CD4-positive, alpha-beta T cell (primary cell): ENCODE results near the gene ANKRD44. TPM values are rescaled to one million over a fixed set of nuclear protein-coding genes. Genes with fewer than 3 reads are reported as not detected.
A peak's percentile ranks its signal among the peaks of the same experiment; 100 is the strongest.

ENCODE experiments used
- ATAC-seq: fragments of 200-7000 bp; cut with Tn5 transposase; one replicate; pipeline ENCODE4 v1.10.0; 2022; ENCODE audit warnings: mild to moderate bottlenecking; ENCODE audit not compliant: poor library complexity
- CTCF ChIA-PET: fragments of 350-600 bp; sonication (Branson Sonifier 250); formaldehyde crosslinking; loops from one replicate; lab custom pipeline; 2021; ENCODE audit warnings: antibody characterized with exemption, inconsistent platforms; lab: Charles Lee
- POLR2A ChIA-PET: fragments of 350-600 bp; sonication (Branson Sonifier 250); formaldehyde crosslinking; loops from one replicate; lab custom pipeline; 2021; ENCODE audit warnings: antibody characterized with exemption, inconsistent platforms; lab: Charles Lee
- DNase-seq, 14 experiments: peaks; one replicate each; pipeline ENCODE4 v3.0.0-alpha.2; 2013 to 2020; ENCODE audit warnings: mixed read lengths in 2 of 14
- H3K27ac ChIP-seq, 2 donors: one replicate each; pipeline versions ENCODE4 v1.5.1 to v1.7.0; 2013; ENCODE audit warnings: low read length in 2 of 2, low read depth in 1 of 2, mild to moderate bottlenecking in 1 of 2
- H3K27me3 ChIP-seq, 2 experiments: 1 replicate in 1 of 2; 2 replicates in 1 of 2; pipeline versions ENCODE4 v1.6.1 to v1.7.0; 2013; ENCODE audit warnings: low read length in 2 of 2, control low read depth in 1 of 2, mild to moderate bottlenecking in 1 of 2, moderate library complexity in 1 of 2; ENCODE audit not compliant: insufficient read depth in 2 of 2, control insufficient read depth in 1 of 2
- H3K36me3 ChIP-seq: one replicate; pipeline ENCODE4 v1.6.1; 2013; ENCODE audit warnings: low read length, control low read depth; ENCODE audit not compliant: insufficient read depth
- H3K4me1 ChIP-seq: one replicate; pipeline ENCODE4 v1.6.1; 2013; ENCODE audit warnings: low read length, control low read depth; ENCODE audit not compliant: insufficient read depth
- H3K4me3 ChIP-seq: one replicate; pipeline ENCODE4 v1.5.1; 2013; ENCODE audit warnings: mild to moderate bottlenecking, low read length, moderate library complexity
- H3K9me3 ChIP-seq, 2 experiments: 1 replicate in 1 of 2; 2 replicates in 1 of 2; pipeline versions ENCODE4 v1.6.1 to v1.7.0; 2013; ENCODE audit warnings: low read length in 2 of 2, mild to moderate bottlenecking in 2 of 2, control low read depth in 1 of 2, moderate library complexity in 1 of 2; ENCODE audit not compliant: control insufficient read depth in 1 of 2, insufficient read depth in 1 of 2
- H3K27ac Mint-ChIP-seq: one replicate; pipeline ENCODE4 v1.8.0; 2020; ENCODE audit warnings: mixed read lengths
- H3K27me3 Mint-ChIP-seq: one replicate; pipeline ENCODE4 v1.8.0; 2021; ENCODE audit warnings: mixed read lengths
- H3K36me3 Mint-ChIP-seq: one replicate; pipeline ENCODE4 v1.8.0; 2021; ENCODE audit warnings: low read depth, mixed read lengths
- H3K4me1 Mint-ChIP-seq: one replicate; pipeline ENCODE4 v1.8.0; 2021; ENCODE audit warnings: low read depth, mixed read lengths
- H3K4me3 Mint-ChIP-seq: one replicate; pipeline ENCODE4 v1.8.0; 2020; ENCODE audit warnings: mild to moderate bottlenecking, mixed read lengths
- H3K9me3 Mint-ChIP-seq: one replicate; pipeline ENCODE4 v1.8.0; 2020; ENCODE audit warnings: mixed read lengths
- intact Hi-C, 2 experiments: fragments of 100-400 bp; cut with DNase I in 1 of 2; cut with micrococcal nuclease in 1 of 2; formaldehyde crosslinking; loops; one replicate each; pipeline versions ENCODE4 v1.15.1 to v1.9.0; 2023 to 2025; cut with DNase I, micrococcal nuclease
- total RNA-seq, 174 experiments: library from RNA in 2 of 174; stranded (reverse) in 2 of 174; gene quantifications; one replicate each; pipeline ENCODE4 v1.2.3 and lab custom pipeline; 2021 to 2026
- TF ChIP-seq, protein P1 (sequence below): fragments of 200-600 bp; IDR thresholded peaks from one replicate; pipeline ENCODE4 v1.8.0; 2022; ENCODE audit warnings: antibody characterized with exemption, mild to moderate bottlenecking

The ANKRD44 gene
- total RNA-seq, 2 experiments from 2014 or later: 170 to 186 TPM

DNA sequence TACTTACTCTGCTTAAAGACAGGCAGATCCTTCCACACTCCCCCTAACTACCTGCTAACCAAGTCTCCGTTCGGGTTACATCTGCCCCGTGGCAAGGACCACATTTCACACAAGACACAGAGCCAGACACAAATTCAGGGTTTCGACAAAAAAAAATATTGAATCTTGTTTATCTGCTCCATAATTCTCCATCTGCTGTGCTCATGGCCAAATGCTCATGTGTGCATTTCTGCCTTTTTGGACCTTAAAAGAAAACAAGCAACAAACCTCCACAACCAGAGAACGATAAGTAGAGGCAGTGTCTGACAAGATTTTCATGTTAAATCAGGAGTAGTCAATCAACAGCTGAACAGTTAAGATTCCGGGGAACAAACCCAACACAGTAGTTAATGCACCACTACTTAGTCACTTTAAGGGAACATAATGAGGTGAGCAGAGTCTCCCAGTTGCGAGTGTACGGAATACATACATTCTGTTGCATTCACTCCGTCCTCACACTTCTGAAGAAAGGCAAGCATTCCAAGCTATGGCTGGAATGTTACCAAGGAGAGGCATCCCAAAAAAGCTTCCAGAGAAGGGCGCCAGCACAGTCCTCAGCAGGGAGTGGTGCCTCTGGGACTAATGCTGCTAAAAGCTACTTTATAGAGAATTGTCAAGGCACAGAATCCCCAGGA is 121.0 kb downstream of the ANKRD44 start:
- H3K27ac Mint-ChIP-seq: peak overlapping the region; percentile 40
- DNase-seq (no peak), ATAC-seq (no peak)
- H3K9me3 Mint-ChIP-seq: no peaks in the 10 kb centered on the region
- Histone ChIP-seq H3K36me3 (peaks cover 26% of the 10 kb centered on the region), H3K4me1 (peaks cover 42% of the 10 kb centered on the region), H3K27me3 (no peaks in the 10 kb centered on the region), H3K27ac (no peak overlapping the region), H3K4me3 (no peak overlapping the region), H3K9me3 (no peaks in the 10 kb centered on the region)
- no peak overlapping the region for H3K4me3 Mint-ChIP-seq
- ChIA-PET POLR2A (interaction anchor here (0.9 to 3.7 kb wide), 6 partner anchors 10 to 120 kb away, joined by 3 to 73 read pairs (median 4); partner anchors contain the start of gene ANKRD44), CTCF (interaction anchor here (1.5 to 4.1 kb wide), 6 partner anchors 9 to 189 kb away, joined by 3 to 69 read pairs (median 14); partner anchors contain the start of gene ANKRD44)
- peaks cover 42% of the 10 kb centered on the region for H3K36me3 Mint-ChIP-seq
- peaks cover 81% of the 10 kb centered on the region for H3K4me1 Mint-ChIP-seq
- TF ChIP-seq, protein P1, sequence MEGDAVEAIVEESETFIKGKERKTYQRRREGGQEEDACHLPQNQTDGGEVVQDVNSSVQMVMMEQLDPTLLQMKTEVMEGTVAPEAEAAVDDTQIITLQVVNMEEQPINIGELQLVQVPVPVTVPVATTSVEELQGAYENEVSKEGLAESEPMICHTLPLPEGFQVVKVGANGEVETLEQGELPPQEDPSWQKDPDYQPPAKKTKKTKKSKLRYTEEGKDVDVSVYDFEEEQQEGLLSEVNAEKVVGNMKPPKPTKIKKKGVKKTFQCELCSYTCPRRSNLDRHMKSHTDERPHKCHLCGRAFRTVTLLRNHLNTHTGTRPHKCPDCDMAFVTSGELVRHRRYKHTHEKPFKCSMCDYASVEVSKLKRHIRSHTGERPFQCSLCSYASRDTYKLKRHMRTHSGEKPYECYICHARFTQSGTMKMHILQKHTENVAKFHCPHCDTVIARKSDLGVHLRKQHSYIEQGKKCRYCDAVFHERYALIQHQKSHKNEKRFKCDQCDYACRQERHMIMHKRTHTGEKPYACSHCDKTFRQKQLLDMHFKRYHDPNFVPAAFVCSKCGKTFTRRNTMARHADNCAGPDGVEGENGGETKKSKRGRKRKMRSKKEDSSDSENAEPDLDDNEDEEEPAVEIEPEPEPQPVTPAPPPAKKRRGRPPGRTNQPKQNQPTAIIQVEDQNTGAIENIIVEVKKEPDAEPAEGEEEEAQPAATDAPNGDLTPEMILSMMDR: no peak
- H3K27me3 Mint-ChIP-seq: no peaks in the 10 kb centered on the region
- intact Hi-C loops: loop anchor here (2.0 to 10.0 kb wide), 5 partner anchors 77 to 1015 kb away; partner anchors contain the start of gene STK17B (in 1 of the 2)

- no peak for DNase-seq
- no peaks in the 10 kb centered on the region for H3K9me3 Mint-ChIP-seq
- ChIA-PET POLR2A (no interaction called here), CTCF (no interaction called here)
- no peak for ATAC-seq
- H3K4me3 ChIP-seq: no peak overlapping the region
- H3K36me3 ChIP-seq: peaks cover 56% of the 10 kb centered on the region
- TF ChIP-seq, protein P1: no peak
- H3K4me1 ChIP-seq: peaks cover 29% of the 10 kb centered on the region
- peak overlapping the region; percentile 70 for H3K27ac Mint-ChIP-seq
- intact Hi-C loops: loop anchor here in 1 of 2 experiments (5.0 kb wide), 1 partner anchor 73 kb away; no protein-coding TSS in a partner anchor
- no peaks in the 10 kb centered on the region for H3K9me3 ChIP-seq
- no peak overlapping the region for H3K4me3 Mint-ChIP-seq
- H3K36me3 Mint-ChIP-seq: peaks cover 76% of the 10 kb centered on the region
- H3K27ac ChIP-seq: no peak overlapping the region
- H3K27me3 Mint-ChIP-seq: no peaks in the 10 kb centered on the region
- H3K4me1 Mint-ChIP-seq: peaks cover 93% of the 10 kb centered on the region
- no peaks in the 10 kb centered on the region for H3K27me3 ChIP-seq
Observed at GRCh38 chr2:197185676-197186075, 124.9 kb downstream of the ANKRD44 start.

DNA sequence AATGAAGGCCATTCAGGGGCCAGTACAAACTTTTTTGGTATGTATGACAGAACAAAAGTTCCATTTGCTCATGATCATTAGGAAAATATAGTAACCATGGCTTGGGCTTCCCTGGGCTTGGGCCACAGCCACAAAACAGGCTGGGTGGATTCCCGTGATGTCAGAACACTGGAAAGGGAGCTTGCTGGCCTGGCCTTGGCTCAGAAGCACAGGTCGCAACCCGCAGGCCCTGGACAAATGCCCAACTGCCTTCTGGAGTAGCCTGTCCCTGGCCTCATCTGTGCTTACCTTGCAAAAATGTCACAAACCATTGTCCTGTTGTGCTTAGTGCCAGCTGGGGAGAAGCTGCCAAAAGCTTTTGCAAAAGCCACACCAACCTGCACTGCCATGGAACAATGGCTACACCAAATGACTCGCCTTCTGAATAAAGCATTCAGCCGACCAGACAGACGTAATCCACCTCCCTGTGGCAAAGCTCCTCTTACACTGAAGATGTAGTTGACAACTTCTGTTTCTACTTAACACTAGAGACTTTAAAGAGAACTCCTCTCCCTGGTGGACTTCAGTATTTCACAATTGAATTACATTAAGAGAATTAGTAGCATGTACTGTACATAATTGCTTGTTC is 125.5 kb downstream of the ANKRD44 start:
- no peaks in the 10 kb centered on the region for H3K27me3 Mint-ChIP-seq
- H3K36me3 ChIP-seq: peaks cover 60% of the 10 kb centered on the region
- peaks cover 30% of the 10 kb centered on the region for H3K4me1 ChIP-seq
- no peak overlapping the region for H3K4me3 Mint-ChIP-seq
- no peaks in the 10 kb centered on the region for H3K9me3 Mint-ChIP-seq
- peaks cover 95% of the 10 kb centered on the region for H3K4me1 Mint-ChIP-seq
- H3K27ac ChIP-seq: no peak overlapping the region
- POLR2A ChIA-PET: no interaction called here
- DNase-seq: no peak
- H3K27me3 ChIP-seq: no peaks in the 10 kb centered on the region
- peak overlapping the region; percentile 70 for H3K27ac Mint-ChIP-seq
- CTCF ChIA-PET: interaction anchor here (0.8 kb wide), 1 partner anchor 72 kb away, joined by 3 read pairs; no protein-coding TSS in a partner anchor
- ATAC-seq: no peak
- H3K4me3 ChIP-seq: no peak overlapping the region
- intact Hi-C loops: loop anchor here in 1 of 2 experiments (5.0 kb wide), 1 partner anchor 73 kb away; no protein-coding TSS in a partner anchor
- TF ChIP-seq, protein P1: no peak
- no peaks in the 10 kb centered on the region for H3K9me3 ChIP-seq
- H3K36me3 Mint-ChIP-seq: peaks cover 82% of the 10 kb centered on the region
